GM12801 (cell line): ENCODE data around the gene TMCC2.

Source experiments
- CTCF ChIP-seq: IDR thresholded peaks from one replicate; pipeline ENCODE4 v1.5.1; 2011; ENCODE audit warnings: control low read depth; ENCODE audit not compliant: insufficient read length; ENCODE audit errors: extremely low read depth

Gene TMCC2

GRCh38 chr1:205227584-205228013, at the start of gene TMCC2:
TSS of gene TMCC2 (plus strand) at chr1:205227946. CDS start at chr1:205228565, 619 bp downstream.
- no peak for TF ChIP-seq CTCF

GRCh38 chr1:205179842-205180241, 47.9 kb upstream of the TMCC2 start:
- TF ChIP-seq CTCF, result no peak

- TF ChIP-seq CTCF, result no peak
Observed at GRCh38 chr1:205182930-205183329, 44.8 kb upstream of the TMCC2 start.

GRCh38 chr1:205183676-205184335, 43.9 kb upstream of the TMCC2 start:
- no peak for TF ChIP-seq CTCF

GRCh38 chr1:205186191-205186590, 41.6 kb upstream of the TMCC2 start:
- no peak for TF ChIP-seq CTCF

- no peak for TF ChIP-seq CTCF
Observed at GRCh38 chr1:205187420-205187819, 40.3 kb upstream of the TMCC2 start.

- no peak for TF ChIP-seq CTCF
Observed at GRCh38 chr1:205188098-205188497, 39.6 kb upstream of the TMCC2 start.

GRCh38 chr1:205188596-205188995, 39.1 kb upstream of the TMCC2 start:
- TF ChIP-seq CTCF, result no peak
